ENCODE measurements around the gene SH3RF3. TPM values are rescaled to one million over a fixed set of nuclear protein-coding genes. Genes with fewer than 3 reads are reported as not detected.

The SH3RF3 gene
- total RNA-seq, 1 experiment from 2014 or later, result not detected

DNA sequence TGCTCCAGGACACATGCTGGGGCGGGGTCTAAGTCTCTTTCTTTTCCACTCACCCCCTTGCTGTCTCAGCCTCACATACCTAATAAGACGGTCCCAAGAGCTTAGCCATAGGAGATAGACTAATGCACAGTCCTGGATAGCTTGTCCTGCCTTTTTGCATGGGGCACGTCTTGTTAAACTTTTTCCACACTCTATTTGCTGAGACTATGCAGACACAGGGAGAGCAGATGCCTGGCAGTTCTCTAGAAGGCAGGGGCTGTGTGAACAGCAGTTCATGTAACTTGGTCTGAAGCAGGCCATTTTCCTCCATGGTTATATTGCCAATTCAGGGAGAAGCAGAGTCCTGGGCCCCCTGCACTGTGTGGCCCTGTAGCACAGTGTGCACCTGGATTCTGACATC, 342.7 kb downstream of the SH3RF3 start:
- Histone ChIP-seq H3K4me3 (replicated peaks in 1 of 2; ENCODE audit: low read depth in 1 of 2, low read length in 2 of 2) (no peak overlapping the region), H3K4me2 (ENCODE audit: low read length) (no peak overlapping the region), H3K36me3 (ENCODE audit: control insufficient read depth in 1 of 2, insufficient read depth in 2 of 2, low read length in 2 of 2) (no peaks in the 10 kb centered on the region), H3K79me2 (ENCODE audit: insufficient read depth, low read length) (no peaks in the 10 kb centered on the region), H3K9me2 (ENCODE audit: insufficient read depth) (no peaks in the 10 kb centered on the region), H4K20me1 (ENCODE audit: insufficient read depth) (no peaks in the 10 kb centered on the region), H3K9me3 (ENCODE audit: control insufficient read depth in 1 of 2, insufficient read depth in 1 of 2, low read depth in 1 of 2, low read length in 2 of 2) (no peaks in the 10 kb centered on the region), H3K9ac (ENCODE audit: low read length) (no peak overlapping the region), H2AFZ (ENCODE audit: low read depth, low read length, poor library complexity, severe bottlenecking) (no peak overlapping the region), H3K27me3 (ENCODE audit: insufficient read depth, low read length) (no peaks in the 10 kb centered on the region), H3K27ac (ENCODE audit: low read depth, low read length) (no peak overlapping the region), H3K4me1 (ENCODE audit: control insufficient read depth in 1 of 2, insufficient read depth in 2 of 2, low read length in 2 of 2) (peaks cover 9 to 18% of the 10 kb centered on the region in 2 experiments; a peak in 3 of 4 replicates)
- intact Hi-C loops (cut with micrococcal nuclease), result no loop called here
- no peak for TF ChIP-seq CBX3 (IDR thresholded peaks at IDR 0.05; ENCODE audit: low read depth)
- TF ChIP-seq YY1 (IDR thresholded peaks at IDR 0.05; ENCODE audit: extremely low read depth, insufficient replicate concordance, low read depth, low read length), result no peak
- no peak for TF ChIP-seq SRF (IDR thresholded peaks at IDR 0.05; ENCODE audit: low read depth)
- TF ChIP-seq SP1 (IDR thresholded peaks at IDR 0.05; ENCODE audit: low read depth), result no peak
- CTCF ChIA-PET, result no interaction called here
- POLR2A ChIA-PET, result no interaction called here
- BruUV-seq (replicated peaks), result no TSS peak
- DNase-seq (ENCODE audit: low read depth, low spot score) (no peak), ATAC-seq (no peak)
- RAD21 ChIA-PET (ENCODE audit: low non-redundant PET in 1 of 2, low total read pairs in 2 of 2, uncharacterized antibody in 2 of 2, unreplicated experiment in 2 of 2), result no interaction called here

DNA sequence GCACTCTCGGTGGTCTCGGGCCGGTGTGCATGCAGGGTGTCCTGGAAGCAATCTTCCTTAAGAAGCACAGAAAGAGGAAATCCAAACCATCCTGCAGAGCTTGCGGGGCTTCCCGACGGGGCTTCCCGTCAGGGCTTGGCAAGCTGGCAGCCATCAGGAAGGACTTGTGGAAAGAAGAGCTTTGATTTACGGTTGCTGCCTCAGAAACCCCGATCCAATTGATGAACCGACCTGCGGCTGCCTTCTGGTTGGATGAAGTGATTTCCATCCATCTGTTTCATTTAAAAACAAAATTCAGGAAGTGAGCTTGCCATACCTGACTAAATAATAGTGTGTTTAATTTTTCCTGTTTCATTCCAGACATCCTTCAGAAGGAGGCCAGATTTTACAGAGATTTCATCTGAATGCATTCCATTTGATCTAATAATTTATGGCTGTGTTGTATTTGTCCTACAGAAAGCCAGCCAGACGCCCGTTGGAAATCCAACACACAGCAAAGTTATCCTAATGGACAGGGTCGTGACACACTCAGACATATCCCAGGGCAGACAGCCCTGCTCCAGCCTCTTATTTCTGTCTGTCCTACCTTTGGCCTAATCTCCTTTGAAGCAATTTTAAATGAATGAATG, 343.4 kb downstream of the SH3RF3 start:
- H3K9ac ChIP-seq (ENCODE audit: low read length), result no peak overlapping the region
- no peak overlapping the region for H3K27ac ChIP-seq (ENCODE audit: low read depth, low read length)
- DNase-seq (ENCODE audit: low read depth, low spot score) (no peak), ATAC-seq (no peak)
- no peaks in the 10 kb centered on the region for H3K79me2 ChIP-seq (ENCODE audit: insufficient read depth, low read length)
- H4K20me1 ChIP-seq (ENCODE audit: insufficient read depth), result no peaks in the 10 kb centered on the region
- intact Hi-C loops (cut with micrococcal nuclease), result no loop called here
- CTCF ChIA-PET, result no interaction called here
- H3K4me1 ChIP-seq (ENCODE audit: control insufficient read depth in 1 of 2, insufficient read depth in 2 of 2, low read length in 2 of 2), result peaks cover 9 to 18% of the 10 kb centered on the region in 2 experiments; a peak in 3 of 4 replicates
- no peak overlapping the region for H2AFZ ChIP-seq (ENCODE audit: low read depth, low read length, poor library complexity, severe bottlenecking)
- TF ChIP-seq FOSL1 (IDR thresholded peaks at IDR 0.05; ENCODE audit: low read depth) (no peak), TCF7L2 (IDR thresholded peaks at IDR 0.05; ENCODE audit: borderline replicate concordance, extremely low read depth, insufficient read depth, insufficient read length) (no peak), CEBPB (IDR thresholded peaks at IDR 0.05; ENCODE audit: low read depth) (no peak)
- H3K27me3 ChIP-seq (ENCODE audit: insufficient read depth, low read length), result no peaks in the 10 kb centered on the region
- H3K9me2 ChIP-seq (ENCODE audit: insufficient read depth), result no peaks in the 10 kb centered on the region
- no TSS peak for BruUV-seq (replicated peaks)
- no peaks in the 10 kb centered on the region for H3K36me3 ChIP-seq (ENCODE audit: control insufficient read depth in 1 of 2, insufficient read depth in 2 of 2, low read length in 2 of 2)
- POLR2A ChIA-PET, result no interaction called here
- no peak overlapping the region for H3K4me3 ChIP-seq (replicated peaks in 1 of 2; ENCODE audit: low read depth in 1 of 2, low read length in 2 of 2)
- H3K9me3 ChIP-seq (ENCODE audit: control insufficient read depth in 1 of 2, insufficient read depth in 1 of 2, low read depth in 1 of 2, low read length in 2 of 2), result no peaks in the 10 kb centered on the region
- no peak overlapping the region for H3K4me2 ChIP-seq (ENCODE audit: low read length)
- RAD21 ChIA-PET (ENCODE audit: low non-redundant PET in 1 of 2, low total read pairs in 2 of 2, uncharacterized antibody in 2 of 2, unreplicated experiment in 2 of 2), result no interaction called here

Measured in HCT116 (cell line).